Measurements from ENCODE around the gene SLC5A2. TPM values are rescaled to one million over a fixed set of nuclear protein-coding genes. Genes with fewer than 3 reads are reported as not detected.

SLC5A2 gene
- total and polyA plus RNA-seq, 2 of the 13 experiments (the other 11 are each of a cell fraction or from before 2014, with no cell fraction given): 0.24 to 0.97 TPM

- TF ChIP-seq DNMT1 (CRISPR knock-in tag; IDR thresholded peaks at IDR 0.05): no peak
- no peak for TF ChIP-seq DMTF1 (CRISPR knock-in tag; IDR thresholded peaks at IDR 0.05)
- TF ChIP-seq SOX6 (IDR thresholded peaks at IDR 0.05): no peak
- TF ChIP-seq SOX6 (CRISPR knock-in tag; IDR thresholded peaks at IDR 0.05): no peak
- no peak for TF ChIP-seq TP53 (CRISPR knock-in tag; conservative IDR thresholded peaks at IDR 0.05)
- TF ChIP-seq ZNF766 (CRISPR knock-in tag; IDR thresholded peaks at IDR 0.05; ENCODE audit: borderline replicate concordance): no peak
- TF ChIP-seq, protein P1, sequence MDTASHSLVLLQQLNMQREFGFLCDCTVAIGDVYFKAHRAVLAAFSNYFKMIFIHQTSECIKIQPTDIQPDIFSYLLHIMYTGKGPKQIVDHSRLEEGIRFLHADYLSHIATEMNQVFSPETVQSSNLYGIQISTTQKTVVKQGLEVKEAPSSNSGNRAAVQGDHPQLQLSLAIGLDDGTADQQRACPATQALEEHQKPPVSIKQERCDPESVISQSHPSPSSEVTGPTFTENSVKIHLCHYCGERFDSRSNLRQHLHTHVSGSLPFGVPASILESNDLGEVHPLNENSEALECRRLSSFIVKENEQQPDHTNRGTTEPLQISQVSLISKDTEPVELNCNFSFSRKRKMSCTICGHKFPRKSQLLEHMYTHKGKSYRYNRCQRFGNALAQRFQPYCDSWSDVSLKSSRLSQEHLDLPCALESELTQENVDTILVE (CRISPR knock-in tag; IDR thresholded peaks at IDR 0.05): 0 out of 2 replicates have a peak, but pooled peaks have one; percentile 33
- TF ChIP-seq NR2F6 (IDR thresholded peaks at IDR 0.05): 0 out of 2 replicates have a peak, but pooled peaks have one; percentile 5
- TF ChIP-seq NR2F6 (CRISPR knock-in tag; IDR thresholded peaks at IDR 0.05): peak; percentile 42; the same call in 1 of the 2 replicates
- TF ChIP-seq SALL1 (CRISPR knock-in tag; IDR thresholded peaks at IDR 0.05): no peak
- no peak for TF ChIP-seq ZNF724P (CRISPR knock-in tag; IDR thresholded peaks at IDR 0.05; ENCODE audit: borderline replicate concordance)
- TF ChIP-seq ZNF331 (CRISPR knock-in tag; IDR thresholded peaks at IDR 0.05): peak; percentile 66; the same call in 1 of the 2 replicates
- TF ChIP-seq SAP130 (CRISPR knock-in tag; IDR thresholded peaks at IDR 0.05; ENCODE audit: low read depth): peak; percentile 62
- 0 out of 2 replicates have a peak, but pooled peaks have one; percentile 30 for TF ChIP-seq ZNF614 (CRISPR knock-in tag; IDR thresholded peaks at IDR 0.05; ENCODE audit: borderline replicate concordance)
- no peak for TF ChIP-seq ZNF883 (CRISPR knock-in tag; IDR thresholded peaks at IDR 0.05; ENCODE audit: not compliant biosample characterization)
- no peak for TF ChIP-seq ZNF782 (CRISPR knock-in tag; IDR thresholded peaks at IDR 0.05; ENCODE audit: borderline replicate concordance)
- TF ChIP-seq ZNF124 (CRISPR knock-in tag; IDR thresholded peaks at IDR 0.05): no peak
- TF ChIP-seq CEBPB (IDR thresholded peaks at IDR 0.05; ENCODE audit: borderline replicate concordance, low read depth, low read length): no peak
- TF ChIP-seq ZNF737 (CRISPR knock-in tag; IDR thresholded peaks at IDR 0.05; ENCODE audit: borderline replicate concordance): no peak
- no peak for TF ChIP-seq KLF11 (CRISPR knock-in tag; IDR thresholded peaks at IDR 0.05)
- TF ChIP-seq ZNF768 (CRISPR knock-in tag; IDR thresholded peaks at IDR 0.05): no peak
- peak; percentile 46; the same call in 1 of the 2 replicates for TF ChIP-seq MYC (CRISPR knock-in tag; IDR thresholded peaks at IDR 0.05; ENCODE audit: borderline replicate concordance)
- no peak for TF ChIP-seq PRDM4 (CRISPR knock-in tag; IDR thresholded peaks at IDR 0.05; ENCODE audit: borderline replicate concordance)
- TF ChIP-seq, protein P2, sequence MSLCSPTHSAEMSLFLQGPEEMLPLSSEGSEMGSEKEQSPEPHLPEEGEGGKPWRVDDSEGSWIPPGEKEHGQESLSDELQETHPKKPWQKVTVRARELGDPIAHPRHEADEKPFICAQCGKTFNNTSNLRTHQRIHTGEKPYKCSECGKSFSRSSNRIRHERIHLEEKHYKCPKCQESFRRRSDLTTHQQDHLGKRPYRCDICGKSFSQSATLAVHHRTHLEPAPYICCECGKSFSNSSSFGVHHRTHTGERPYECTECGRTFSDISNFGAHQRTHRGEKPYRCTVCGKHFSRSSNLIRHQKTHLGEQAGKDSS (CRISPR knock-in tag; IDR thresholded peaks at IDR 0.05; ENCODE audit: borderline replicate concordance, low read depth): no peak
- TF ChIP-seq RFX5 (IDR thresholded peaks at IDR 0.05; ENCODE audit: low read depth, low read length): no peak
- TF ChIP-seq ZNF619 (CRISPR knock-in tag; IDR thresholded peaks at IDR 0.05): 0 out of 2 replicates have a peak, but pooled peaks have one; percentile 52
These were observed 31.1 kb upstream of the SLC5A2 start (continued) for GRCh38 chr16:31451681-31452351.
